ENCODE measurements around the gene RSL24D1. TPM values are rescaled to one million over a fixed set of nuclear protein-coding genes. Genes with fewer than 3 reads are reported as not detected.

RSL24D1 gene
- total RNA-seq (2021) (91.9 to 115 TPM (median 95.7 TPM) in 3 replicates), Bru-seq, nascent RNA (percentile 96 among the genes with signal in this experiment)
- long read RNA-seq, experiment 1, transcript RSL24D1-201 (6 exons, 2,015 nt): major isoform, 490 of 508 reads
- long read RNA-seq, experiment 1, partial matches to known transcripts: 11 of 508 reads
- long read RNA-seq, experiment 1, other reads (novel, unspliced or antisense): 7 of 508 reads
- long read RNA-seq, experiment 2, transcript RSL24D1-201 (6 exons, 2,015 nt): major isoform, 227 of 283 reads
- long read RNA-seq, experiment 2, partial matches to known transcripts: 20 of 283 reads
- long read RNA-seq, experiment 2, other reads (novel, unspliced or antisense): 36 of 283 reads
- long read RNA-seq, experiment 3, transcript RSL24D1-201 (6 exons, 2,015 nt): major isoform, 1,317 of 1,356 reads
- long read RNA-seq, experiment 3, partial matches to known transcripts: 10 of 1,356 reads
- long read RNA-seq, experiment 3, other reads (novel, unspliced or antisense): 29 of 1,356 reads

GRCh38 chr15:55196458-55197361 lies at the start of gene RSL24D1:
Gene RSL24D1, minus strand, starts transcription at chr15:55196941. Its CDS starts 51 bp downstream, at chr15:55196890.
- H3K27ac Mint-ChIP-seq: no peak within 1 kb of the TSS
- peak; percentile 93 for DNase-seq (ENCODE audit: low spot score)
- H3K4me3 Mint-ChIP-seq: no peak within 1 kb of the TSS
- peak; percentile 99 for ATAC-seq
- H3K27me3 Mint-ChIP-seq (ENCODE audit: low read depth): no peaks in the 10 kb centered on the region; the same call in none of the 2 replicates
- CTCF ChIA-PET: interaction anchor here (0.9 to 2.2 kb wide), 10 partner anchors 21 to 330 kb away, joined by 3 to 9 read pairs (median 4); partner anchors contain the start of genes CCPG1 and PIERCE2
- POLR2A ChIA-PET: interaction anchor here (0.7 to 1.2 kb wide), 3 partner anchors 11 to 211 kb away, joined by 3 to 5 read pairs (median 3); partner anchors contain the start of genes CCPG1, PIERCE2, PIGB and PIGBOS1
- peaks cover 24% of the 10 kb centered on the region for H3K36me3 Mint-ChIP-seq
- H3K4me1 Mint-ChIP-seq: peaks cover 2% of the 10 kb centered on the region; the same call in 1 of the 2 replicates
- peaks cover 13% of the 10 kb centered on the region for H3K9me3 Mint-ChIP-seq
- TF ChIP-seq, protein P1, sequence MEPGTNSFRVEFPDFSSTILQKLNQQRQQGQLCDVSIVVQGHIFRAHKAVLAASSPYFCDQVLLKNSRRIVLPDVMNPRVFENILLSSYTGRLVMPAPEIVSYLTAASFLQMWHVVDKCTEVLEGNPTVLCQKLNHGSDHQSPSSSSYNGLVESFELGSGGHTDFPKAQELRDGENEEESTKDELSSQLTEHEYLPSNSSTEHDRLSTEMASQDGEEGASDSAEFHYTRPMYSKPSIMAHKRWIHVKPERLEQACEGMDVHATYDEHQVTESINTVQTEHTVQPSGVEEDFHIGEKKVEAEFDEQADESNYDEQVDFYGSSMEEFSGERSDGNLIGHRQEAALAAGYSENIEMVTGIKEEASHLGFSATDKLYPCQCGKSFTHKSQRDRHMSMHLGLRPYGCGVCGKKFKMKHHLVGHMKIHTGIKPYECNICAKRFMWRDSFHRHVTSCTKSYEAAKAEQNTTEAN (CRISPR knock-in tag; IDR thresholded peaks at IDR 0.05): no peak
- peak; percentile 99 for TF ChIP-seq GABPB1 (CRISPR knock-in tag; IDR thresholded peaks at IDR 0.05)
- TF ChIP-seq FOXP1 (CRISPR knock-in tag; IDR thresholded peaks at IDR 0.05; ENCODE audit: borderline replicate concordance): peak; percentile 62; the same call in 1 of the 2 replicates
- TF ChIP-seq E2F4 (CRISPR knock-in tag; IDR thresholded peaks at IDR 0.05; ENCODE audit: borderline replicate concordance, low read depth): no peak
- TF ChIP-seq NR2C2 (CRISPR knock-in tag; IDR thresholded peaks at IDR 0.05): no peak
- TF ChIP-seq, protein P2, sequence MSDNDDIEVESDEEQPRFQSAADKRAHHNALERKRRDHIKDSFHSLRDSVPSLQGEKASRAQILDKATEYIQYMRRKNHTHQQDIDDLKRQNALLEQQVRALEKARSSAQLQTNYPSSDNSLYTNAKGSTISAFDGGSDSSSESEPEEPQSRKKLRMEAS (CRISPR knock-in tag; IDR thresholded peaks at IDR 0.05): peak; percentile 97
- no peak for TF ChIP-seq GRHL2 (CRISPR knock-in tag; IDR thresholded peaks at IDR 0.05; ENCODE audit: insufficient replicate concordance, severe bottlenecking)
- TF ChIP-seq ATF3 (CRISPR knock-in tag; conservative IDR thresholded peaks at IDR 0.05): peak; percentile 76; the same call in 1 of the 2 replicates
- no peak for TF ChIP-seq HMGXB4 (CRISPR knock-in tag; IDR thresholded peaks at IDR 0.05)
- TF ChIP-seq CBFB (CRISPR knock-in tag; IDR thresholded peaks at IDR 0.05; ENCODE audit: low read depth): no peak
- no peak for TF ChIP-seq JUN (CRISPR knock-in tag; IDR thresholded peaks at IDR 0.05)
- TF ChIP-seq, protein P3, sequence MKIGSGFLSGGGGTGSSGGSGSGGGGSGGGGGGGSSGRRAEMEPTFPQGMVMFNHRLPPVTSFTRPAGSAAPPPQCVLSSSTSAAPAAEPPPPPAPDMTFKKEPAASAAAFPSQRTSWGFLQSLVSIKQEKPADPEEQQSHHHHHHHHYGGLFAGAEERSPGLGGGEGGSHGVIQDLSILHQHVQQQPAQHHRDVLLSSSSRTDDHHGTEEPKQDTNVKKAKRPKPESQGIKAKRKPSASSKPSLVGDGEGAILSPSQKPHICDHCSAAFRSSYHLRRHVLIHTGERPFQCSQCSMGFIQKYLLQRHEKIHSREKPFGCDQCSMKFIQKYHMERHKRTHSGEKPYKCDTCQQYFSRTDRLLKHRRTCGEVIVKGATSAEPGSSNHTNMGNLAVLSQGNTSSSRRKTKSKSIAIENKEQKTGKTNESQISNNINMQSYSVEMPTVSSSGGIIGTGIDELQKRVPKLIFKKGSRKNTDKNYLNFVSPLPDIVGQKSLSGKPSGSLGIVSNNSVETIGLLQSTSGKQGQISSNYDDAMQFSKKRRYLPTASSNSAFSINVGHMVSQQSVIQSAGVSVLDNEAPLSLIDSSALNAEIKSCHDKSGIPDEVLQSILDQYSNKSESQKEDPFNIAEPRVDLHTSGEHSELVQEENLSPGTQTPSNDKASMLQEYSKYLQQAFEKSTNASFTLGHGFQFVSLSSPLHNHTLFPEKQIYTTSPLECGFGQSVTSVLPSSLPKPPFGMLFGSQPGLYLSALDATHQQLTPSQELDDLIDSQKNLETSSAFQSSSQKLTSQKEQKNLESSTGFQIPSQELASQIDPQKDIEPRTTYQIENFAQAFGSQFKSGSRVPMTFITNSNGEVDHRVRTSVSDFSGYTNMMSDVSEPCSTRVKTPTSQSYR (CRISPR knock-in tag; IDR thresholded peaks at IDR 0.05): no peak
- TF ChIP-seq SOX15 (CRISPR knock-in tag; IDR thresholded peaks at IDR 0.05): no peak
- TF ChIP-seq TEAD1 (CRISPR knock-in tag; IDR thresholded peaks at IDR 0.05): peak; percentile 64; the same call in 1 of the 2 replicates
- TF ChIP-seq CREB1 (CRISPR knock-in tag; IDR thresholded peaks at IDR 0.05): no peak
- TF ChIP-seq, protein P4, sequence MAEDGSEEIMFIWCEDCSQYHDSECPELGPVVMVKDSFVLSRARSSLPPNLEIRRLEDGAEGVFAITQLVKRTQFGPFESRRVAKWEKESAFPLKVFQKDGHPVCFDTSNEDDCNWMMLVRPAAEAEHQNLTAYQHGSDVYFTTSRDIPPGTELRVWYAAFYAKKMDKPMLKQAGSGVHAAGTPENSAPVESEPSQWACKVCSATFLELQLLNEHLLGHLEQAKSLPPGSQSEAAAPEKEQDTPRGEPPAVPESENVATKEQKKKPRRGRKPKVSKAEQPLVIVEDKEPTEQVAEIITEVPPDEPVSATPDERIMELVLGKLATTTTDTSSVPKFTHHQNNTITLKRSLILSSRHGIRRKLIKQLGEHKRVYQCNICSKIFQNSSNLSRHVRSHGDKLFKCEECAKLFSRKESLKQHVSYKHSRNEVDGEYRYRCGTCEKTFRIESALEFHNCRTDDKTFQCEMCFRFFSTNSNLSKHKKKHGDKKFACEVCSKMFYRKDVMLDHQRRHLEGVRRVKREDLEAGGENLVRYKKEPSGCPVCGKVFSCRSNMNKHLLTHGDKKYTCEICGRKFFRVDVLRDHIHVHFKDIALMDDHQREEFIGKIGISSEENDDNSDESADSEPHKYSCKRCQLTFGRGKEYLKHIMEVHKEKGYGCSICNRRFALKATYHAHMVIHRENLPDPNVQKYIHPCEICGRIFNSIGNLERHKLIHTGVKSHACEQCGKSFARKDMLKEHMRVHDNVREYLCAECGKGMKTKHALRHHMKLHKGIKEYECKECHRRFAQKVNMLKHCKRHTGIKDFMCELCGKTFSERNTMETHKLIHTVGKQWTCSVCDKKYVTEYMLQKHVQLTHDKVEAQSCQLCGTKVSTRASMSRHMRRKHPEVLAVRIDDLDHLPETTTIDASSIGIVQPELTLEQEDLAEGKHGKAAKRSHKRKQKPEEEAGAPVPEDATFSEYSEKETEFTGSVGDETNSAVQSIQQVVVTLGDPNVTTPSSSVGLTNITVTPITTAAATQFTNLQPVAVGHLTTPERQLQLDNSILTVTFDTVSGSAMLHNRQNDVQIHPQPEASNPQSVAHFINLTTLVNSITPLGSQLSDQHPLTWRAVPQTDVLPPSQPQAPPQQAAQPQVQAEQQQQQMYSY (CRISPR knock-in tag; IDR thresholded peaks at IDR 0.05): no peak
- TF ChIP-seq ARID4B (CRISPR knock-in tag; IDR thresholded peaks at IDR 0.05; ENCODE audit: borderline replicate concordance): peak; percentile 66; the same call in 1 of the 2 replicates

Data from WTC11 (cell line).